HEK293 (cell line): ENCODE results near the gene SMOC1.
A peak's percentile ranks its signal among the peaks of the same experiment; 100 is the strongest.

Experiments
- CTCF ChIA-PET: fragments of 350-600 bp; formaldehyde crosslinking; extraction: SDS; loops from one replicate; lab custom pipeline; 2021; ENCODE audit warnings: antibody characterized with exemption; lab: Yijun Ruan, JAX
- POLR2A ChIA-PET: fragments of 300-600 bp; formaldehyde crosslinking; extraction: SDS; loops from one replicate; lab custom pipeline; 2020; ENCODE audit warnings: antibody characterized with exemption, inconsistent platforms; lab: Yijun Ruan, JAX
- H3K27ac ChIP-seq: fragments of 200-500 bp; sonication (Bioruptor generic); 2 replicates; pipeline ENCODE4 v1.5.1; 2014; ENCODE audit warnings: low read depth, low read length, control low read depth, inconsistent platforms; ENCODE audit errors: extremely low read depth
- H3K36me3 ChIP-seq, 2 experiments: fragments of 200-500 bp in 1 of 2; sonication (Bioruptor generic) in 1 of 2; 1 replicate in 1 of 2; 2 replicates in 1 of 2; pipeline ENCODE4 v1.5.1; 2014 to 2017; ENCODE audit warnings: inconsistent platforms in 2 of 2, low read length in 2 of 2; ENCODE audit not compliant: control insufficient read depth in 2 of 2, insufficient read depth in 1 of 2
- H3K4me1 ChIP-seq: fragments of 200-500 bp; sonication (Bioruptor generic); 2 replicates; pipeline ENCODE4 v1.5.1; 2014; ENCODE audit warnings: mild to moderate bottlenecking, low read length, inconsistent platforms; ENCODE audit not compliant: control insufficient read depth, insufficient read depth
- H3K4me3 ChIP-seq: 2 replicates; pipeline ENCODE4 v1.5.1; 2011; ENCODE audit warnings: low read depth, mild to moderate bottlenecking, control low read depth, low read length, moderate library complexity
- H3K9me3 ChIP-seq: fragments of 200-500 bp; sonication (Bioruptor generic); 2 replicates; pipeline ENCODE4 v1.5.1; 2014; ENCODE audit warnings: low read depth, low read length, inconsistent platforms; ENCODE audit not compliant: control insufficient read depth, insufficient read depth
- BCL11A ChIP-seq: fragments of 450-650 bp; formaldehyde crosslinking; IDR thresholded peaks from 2 replicates; pipeline ENCODE4 v1.5.1; 2016; ENCODE audit warnings: low read depth, missing biosample characterization, missing genetic modification characterization
- FEZF1 ChIP-seq: fragments of 450-650 bp; formaldehyde crosslinking; IDR thresholded peaks from 2 replicates; pipeline ENCODE4 v1.5.1; 2016; ENCODE audit warnings: missing biosample characterization, missing genetic modification characterization
- GLIS1 ChIP-seq: fragments of 450-650 bp; formaldehyde crosslinking; IDR thresholded peaks from 2 replicates; pipeline ENCODE4 v1.5.1; 2016; ENCODE audit warnings: missing biosample characterization, missing genetic modification characterization
- OSR2 ChIP-seq: fragments of 450-650 bp; formaldehyde crosslinking; IDR thresholded peaks from 2 replicates; pipeline ENCODE4 v1.5.1; 2016; ENCODE audit warnings: missing biosample characterization, missing genetic modification characterization
- ZIC2 ChIP-seq: fragments of 450-650 bp; formaldehyde crosslinking; IDR thresholded peaks from 2 replicates; pipeline ENCODE4 v1.5.1; 2016; ENCODE audit warnings: missing biosample characterization, missing genetic modification characterization
- ZNF155 ChIP-seq: fragments of 450-650 bp; formaldehyde crosslinking; IDR thresholded peaks from 2 replicates; pipeline ENCODE4 v1.5.1; 2016; ENCODE audit warnings: missing biosample characterization, missing genetic modification characterization
- ZNF175 ChIP-seq: fragments of 450-650 bp; formaldehyde crosslinking; IDR thresholded peaks from 2 replicates; pipeline ENCODE4 v1.5.1; 2016; ENCODE audit warnings: missing biosample characterization, missing genetic modification characterization
- ZNF202 ChIP-seq: fragments of 450-650 bp; formaldehyde crosslinking; IDR thresholded peaks from 2 replicates; pipeline ENCODE4 v1.5.1; 2016; ENCODE audit warnings: missing biosample characterization, missing genetic modification characterization, borderline replicate concordance
- ZNF549 ChIP-seq: fragments of 450-650 bp; IDR thresholded peaks from 2 replicates; pipeline ENCODE4 v1.5.1; 2018; ENCODE audit warnings: missing biosample characterization, missing genetic modification characterization, mild to moderate bottlenecking, inconsistent platforms, moderate library complexity
- ZNF555 ChIP-seq: fragments of 450-650 bp; formaldehyde crosslinking; conservative IDR thresholded peaks from 2 replicates; pipeline ENCODE4 v1.5.1; 2017; ENCODE audit warnings: missing biosample characterization, mild to moderate bottlenecking, missing genetic modification characterization, inconsistent platforms
- ZNF571 ChIP-seq: fragments of 450-650 bp; formaldehyde crosslinking; IDR thresholded peaks from 2 replicates; pipeline ENCODE4 v1.5.0; 2017; ENCODE audit warnings: missing biosample characterization, missing genetic modification characterization
- ZNF626 ChIP-seq: fragments of 450-650 bp; sonication (Bioruptor Pico); formaldehyde crosslinking; IDR thresholded peaks from 2 replicates; pipeline ENCODE4 v1.5.1; 2018; ENCODE audit warnings: missing biosample characterization, missing genetic modification characterization, inconsistent platforms
- ZNF677 ChIP-seq: fragments of 450-650 bp; IDR thresholded peaks from 2 replicates; pipeline ENCODE4 v1.5.0; 2018; ENCODE audit warnings: missing biosample characterization, mild to moderate bottlenecking, missing genetic modification characterization, moderate library complexity
- ZNF701 ChIP-seq: fragments of 450-650 bp; formaldehyde crosslinking; IDR thresholded peaks from 2 replicates; pipeline ENCODE4 v1.5.1; 2016; ENCODE audit warnings: missing biosample characterization, missing genetic modification characterization
- ZNF76 ChIP-seq: fragments of 450-650 bp; formaldehyde crosslinking; IDR thresholded peaks from 2 replicates; pipeline ENCODE4; 2016; ENCODE audit warnings: low read depth, missing biosample characterization, missing genetic modification characterization, borderline replicate concordance
- TF ChIP-seq, protein P1 (sequence below): sonication (generic); formaldehyde crosslinking; IDR thresholded peaks from 2 replicates; pipeline ENCODE4 v1.8.1; 2022; ENCODE audit warnings: mild to moderate bottlenecking, moderate library complexity, missing genetic modification reagents
- TF ChIP-seq, protein P2 (sequence below): fragments of 450-650 bp; formaldehyde crosslinking; IDR thresholded peaks from 2 replicates; pipeline ENCODE4; 2016; ENCODE audit warnings: missing biosample characterization, missing genetic modification characterization

Gene SMOC1

DNA sequence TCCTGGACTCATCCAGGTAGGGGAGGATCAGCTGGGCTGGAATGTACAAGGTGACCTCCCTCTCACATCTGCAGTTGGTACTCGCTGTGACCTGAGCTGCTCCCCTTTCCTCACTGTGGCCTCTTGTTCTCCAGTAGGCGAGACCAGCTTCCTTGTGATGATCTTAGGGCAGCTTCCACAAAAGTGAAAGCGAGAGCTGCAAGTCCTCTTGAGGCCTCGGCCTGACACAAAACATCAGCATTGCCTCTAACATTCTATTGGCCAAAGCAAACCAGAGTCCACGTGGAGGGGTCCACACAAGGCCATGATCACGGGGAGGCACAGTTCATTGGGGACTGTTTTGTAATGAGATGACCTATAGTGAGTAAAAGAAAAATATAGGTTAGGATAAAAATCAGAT, 127.5 kb downstream of the SMOC1 start (continued):
- TF ChIP-seq ZNF76 (tag by site-specific recombination) (no peak), ZNF701 (tag by site-specific recombination) (no peak), OSR2 (tag by site-specific recombination) (no peak), ZNF175 (tag by site-specific recombination) (no peak)
- TF ChIP-seq, protein P1, sequence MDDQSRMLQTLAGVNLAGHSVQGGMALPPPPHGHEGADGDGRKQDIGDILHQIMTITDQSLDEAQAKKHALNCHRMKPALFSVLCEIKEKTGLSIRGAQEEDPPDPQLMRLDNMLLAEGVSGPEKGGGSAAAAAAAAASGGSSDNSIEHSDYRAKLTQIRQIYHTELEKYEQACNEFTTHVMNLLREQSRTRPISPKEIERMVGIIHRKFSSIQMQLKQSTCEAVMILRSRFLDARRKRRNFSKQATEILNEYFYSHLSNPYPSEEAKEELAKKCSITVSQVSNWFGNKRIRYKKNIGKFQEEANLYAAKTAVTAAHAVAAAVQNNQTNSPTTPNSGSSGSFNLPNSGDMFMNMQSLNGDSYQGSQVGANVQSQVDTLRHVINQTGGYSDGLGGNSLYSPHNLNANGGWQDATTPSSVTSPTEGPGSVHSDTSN (CRISPR knock-in tag): no peak
- TF ChIP-seq, all 188 proteins: peak for 0

GRCh38 chr14:70008284-70009262, 129.4 kb downstream of the SMOC1 start:
- H3K4me1 ChIP-seq: peaks cover 16% of the 10 kb centered on the region
- TF ChIP-seq ZNF202 (no peak), ZNF701 (tag by site-specific recombination) (no peak), GLIS1 (tag by site-specific recombination) (peak; percentile 80), ZIC2 (tag by site-specific recombination) (peak; percentile 45), ZNF571 (tag by site-specific recombination) (no peak)
- TF ChIP-seq, protein P2, sequence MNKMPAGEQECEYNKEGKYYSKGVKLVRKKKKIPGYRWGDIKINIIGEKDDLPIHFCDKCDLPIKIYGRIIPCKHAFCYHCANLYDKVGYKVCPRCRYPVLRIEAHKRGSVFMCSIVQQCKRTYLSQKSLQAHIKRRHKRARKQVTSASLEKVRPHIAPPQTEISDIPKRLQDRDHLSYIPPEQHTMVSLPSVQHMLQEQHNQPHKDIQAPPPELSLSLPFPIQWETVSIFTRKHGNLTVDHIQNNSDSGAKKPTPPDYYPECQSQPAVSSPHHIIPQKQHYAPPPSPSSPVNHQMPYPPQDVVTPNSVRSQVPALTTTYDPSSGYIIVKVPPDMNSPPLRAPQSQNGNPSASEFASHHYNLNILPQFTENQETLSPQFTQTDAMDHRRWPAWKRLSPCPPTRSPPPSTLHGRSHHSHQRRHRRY: no peak
- H3K9me3 ChIP-seq: no peaks in the 10 kb centered on the region
- peaks cover 0 to 16% of the 10 kb centered on the region in 2 experiments; a peak in 1 of 3 replicates for H3K36me3 ChIP-seq
- no peak overlapping the region for H3K4me3 ChIP-seq
- ChIA-PET CTCF (interaction anchor here (0.6 to 1.3 kb wide), 5 partner anchors 19 to 221 kb away, joined by 3 to 6 read pairs (median 3); partner anchors contain the start of gene SMOC1), POLR2A (no interaction called here)
- no peak overlapping the region; the same call in 1 of the 2 replicates for H3K27ac ChIP-seq

- H3K4me1 ChIP-seq: peaks cover 14% of the 10 kb centered on the region
- H3K36me3 ChIP-seq: peaks cover 0 to 29% of the 10 kb centered on the region in 2 experiments; a peak in 2 of 3 replicates
- POLR2A ChIA-PET: no interaction called here
- no peak overlapping the region; the same call in 1 of the 2 replicates for H3K27ac ChIP-seq
- no peaks in the 10 kb centered on the region for H3K9me3 ChIP-seq
- CTCF ChIA-PET: no interaction called here
- no peak for TF ChIP-seq ZNF155 (tag by site-specific recombination)
- no peak for TF ChIP-seq BCL11A (tag by site-specific recombination)
- no peak for TF ChIP-seq ZNF626
- TF ChIP-seq ZNF677 (tag by site-specific recombination): no peak
- peak; percentile 51; the same call in 1 of the 2 replicates for TF ChIP-seq ZIC2 (tag by site-specific recombination)
- TF ChIP-seq, all 188 proteins: peak for 1
- no peak overlapping the region for H3K4me3 ChIP-seq
These were observed 130.7 kb downstream of the SMOC1 start for GRCh38 chr14:70009961-70010360.

GRCh38 chr14:70011098-70011497, 131.9 kb downstream of the SMOC1 start:
- H3K4me3 ChIP-seq: no peak overlapping the region
- CTCF ChIA-PET: interaction anchor here (0.6 to 2.0 kb wide), 6 partner anchors 10 to 133 kb away, joined by 3 to 6 read pairs (median 4); no protein-coding TSS in a partner anchor
- peaks cover 0 to 36% of the 10 kb centered on the region in 2 experiments; a peak in 2 of 3 replicates for H3K36me3 ChIP-seq
- TF ChIP-seq ZNF549: peak; percentile 82
- no peak for TF ChIP-seq ZNF555 (tag by site-specific recombination)
- TF ChIP-seq FEZF1 (tag by site-specific recombination): peak; percentile 74
- POLR2A ChIA-PET: interaction anchor here (1.6 kb wide), 1 partner anchor 132 kb away, joined by 7 read pairs; the partner anchor contains the start of gene SMOC1
- H3K4me1 ChIP-seq: peaks cover 14% of the 10 kb centered on the region
- peak overlapping the region; percentile 32; the same call in 1 of the 2 replicates for H3K27ac ChIP-seq
- no peaks in the 10 kb centered on the region for H3K9me3 ChIP-seq
